PC-9 (cell line): ENCODE data around the gene USP7. TPM values are rescaled to one million over a fixed set of nuclear protein-coding genes. Genes with fewer than 3 reads are reported as not detected.
"Not testable (repeated sequence)": the region's sequence is repeated elsewhere in the genome, so short reads cannot be mapped to it uniquely, and the experiment has no call there.

Experiments used
- BruUV-seq: library from RNA; stranded (reverse); fragments of 400-500 nt; replicated peaks from 2 replicates; lab custom pipeline; 2021; lab: Mats Ljungman, UMichigan
- CTCF ChIA-PET: fragments of 300-600 bp; sonication (Branson Sonifier 250); formaldehyde crosslinking; loops from one replicate; lab custom pipeline; 2022; ENCODE audit warnings: antibody characterized with exemption; lab: Charles Lee
- POLR2A ChIA-PET: fragments of 300-600 bp; sonication (Branson Sonifier 250); formaldehyde crosslinking; loops from one replicate; lab custom pipeline; 2022; ENCODE audit warnings: antibody characterized with exemption; ENCODE audit not compliant: unreplicated experiment; lab: Charles Lee
- DNase-seq, 2 experiments: peaks; one replicate each; pipeline versions ENCODE4 v3.0.0 to v3.0.0-alpha.2; 2015 to 2022; ENCODE audit warnings: mixed read lengths in 1 of 2
- H2AFZ ChIP-seq: fragments of 200-600 bp; sonication (generic); 2 replicates; pipeline ENCODE4 v1.8.1; 2017; ENCODE audit warnings: antibody characterized with exemption
- H3F3A ChIP-seq: fragments of 200-600 bp; sonication (generic); 2 replicates; pipeline ENCODE4 v1.8.1; 2017; ENCODE audit warnings: antibody characterized with exemption, mild to moderate bottlenecking, low read depth; ENCODE audit not compliant: insufficient read depth
- H3K27ac ChIP-seq: fragments of 200-600 bp; sonication (generic); 2 replicates; pipeline ENCODE4 v1.6.1; 2016; ENCODE audit warnings: mixed run types
- H3K27me3 ChIP-seq: fragments of 200-600 bp; sonication (generic); 2 replicates; pipeline ENCODE4 v1.6.1; 2016; ENCODE audit warnings: low read depth, mixed run types; ENCODE audit not compliant: insufficient read depth
- H3K36me3 ChIP-seq: fragments of 200-600 bp; sonication (generic); 2 replicates; pipeline ENCODE4 v1.6.1; 2016; ENCODE audit warnings: low read depth, mixed run types
- H3K4me1 ChIP-seq: fragments of 200-600 bp; sonication (generic); replicated peaks from 2 replicates; pipeline ENCODE4 v1.6.1; 2016; ENCODE audit warnings: mixed run types; ENCODE audit not compliant: insufficient read depth
- H3K4me2 ChIP-seq: fragments of 200-600 bp; sonication (generic); 2 replicates; pipeline ENCODE4 v1.6.1; 2017; ENCODE audit warnings: mixed run types
- H3K4me3 ChIP-seq: fragments of 200-600 bp; sonication (generic); 2 replicates; pipeline ENCODE4 v1.6.1; 2016; ENCODE audit warnings: mixed run types
- H3K79me2 ChIP-seq: fragments of 200-600 bp; sonication (generic); 2 replicates; pipeline ENCODE4 v1.6.1; 2017; ENCODE audit warnings: low read depth, mixed run types
- H3K9me2 ChIP-seq: fragments of 200-600 bp; sonication (generic); 2 replicates; pipeline ENCODE4 v1.8.1; 2017; ENCODE audit warnings: mild to moderate bottlenecking; ENCODE audit not compliant: insufficient read depth
- H3K9me3 ChIP-seq: fragments of 200-600 bp; sonication (generic); 2 replicates; pipeline ENCODE4 v1.8.1; 2016; ENCODE audit warnings: low read depth; ENCODE audit not compliant: insufficient read depth
- H4K20me1 ChIP-seq: fragments of 200-600 bp; sonication (generic); 2 replicates; pipeline ENCODE4 v1.8.1; 2017; ENCODE audit not compliant: insufficient read depth
- EZH2 ChIP-seq: fragments of 200-600 bp; sonication (generic); IDR thresholded peaks from 2 replicates; pipeline ENCODE4 v1.8.0; 2017; ENCODE audit warnings: antibody characterized with exemption, low read depth
- intact Hi-C: fragments of 100-400 bp; cut with micrococcal nuclease; formaldehyde crosslinking; loops from one replicate; pipeline ENCODE4 v1.10.0; 2022; ENCODE audit not compliant: unreplicated experiment
- total RNA-seq: library from RNA; stranded (reverse); gene quantifications from 2 replicates; pipeline ENCODE4 v1.2.3, GENCODE V29; 2021
- TF ChIP-seq, protein P1 (sequence below): fragments of 200-600 bp; sonication (generic); conservative IDR thresholded peaks from 2 replicates; pipeline ENCODE4 v1.6.1; 2017; ENCODE audit warnings: mixed run types, antibody characterized with exemption, mild to moderate bottlenecking, moderate library complexity

Gene USP7
- total RNA-seq, 1 experiment from 2014 or later, result 167 TPM

DNA sequence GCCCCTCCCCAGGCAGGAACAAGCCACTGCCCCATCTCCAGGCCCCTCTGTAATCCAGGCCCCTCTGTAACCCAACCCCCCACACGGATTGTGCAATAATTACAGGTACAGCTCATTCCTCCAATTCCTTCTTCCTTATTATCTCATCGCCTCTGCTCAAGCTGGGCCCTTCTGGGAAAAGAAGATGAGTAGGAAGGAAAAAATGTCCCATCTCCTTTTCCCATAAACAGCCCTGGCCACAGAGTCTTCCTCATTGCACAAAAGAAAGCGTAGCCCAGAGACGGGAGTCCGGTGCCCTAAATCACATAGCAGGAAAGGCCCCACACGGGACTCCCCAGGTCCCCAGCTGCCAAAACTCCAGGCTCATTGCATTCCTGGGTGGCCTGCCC, 85.2 kb downstream of the USP7 start:
- peaks cover 28% of the 10 kb centered on the region for H3F3A ChIP-seq
- no peaks in the 10 kb centered on the region for H3K36me3 ChIP-seq
- intact Hi-C loops, result loop anchor here (2.0 to 10.0 kb wide), 2 partner anchors 82 to 216 kb away; partner anchors contain the start of genes HAPSTR1, PMM2 and TMEM186
- no peaks in the 10 kb centered on the region for H4K20me1 ChIP-seq
- H3K9me2 ChIP-seq, result no peaks in the 10 kb centered on the region
- H3K4me3 ChIP-seq, result no peak overlapping the region; the same call in 1 of the 2 replicates
- no TSS peak for BruUV-seq
- no peaks in the 10 kb centered on the region for H3K9me3 ChIP-seq
- CTCF ChIA-PET, result interaction anchor here (0.6 to 2.2 kb wide), 2 partner anchors 10 to 305 kb away, joined by 3 to 13 read pairs; partner anchors contain the start of gene CARHSP1
- H3K27me3 ChIP-seq, result no peaks in the 10 kb centered on the region
- H3K27ac ChIP-seq, result peak overlapping the region; percentile 76
- no peak overlapping the region for H2AFZ ChIP-seq
- H3K79me2 ChIP-seq, result no peaks in the 10 kb centered on the region
- peaks cover 23% of the 10 kb centered on the region for H3K4me1 ChIP-seq
- no peak for TF ChIP-seq EZH2
- TF ChIP-seq, protein P1, sequence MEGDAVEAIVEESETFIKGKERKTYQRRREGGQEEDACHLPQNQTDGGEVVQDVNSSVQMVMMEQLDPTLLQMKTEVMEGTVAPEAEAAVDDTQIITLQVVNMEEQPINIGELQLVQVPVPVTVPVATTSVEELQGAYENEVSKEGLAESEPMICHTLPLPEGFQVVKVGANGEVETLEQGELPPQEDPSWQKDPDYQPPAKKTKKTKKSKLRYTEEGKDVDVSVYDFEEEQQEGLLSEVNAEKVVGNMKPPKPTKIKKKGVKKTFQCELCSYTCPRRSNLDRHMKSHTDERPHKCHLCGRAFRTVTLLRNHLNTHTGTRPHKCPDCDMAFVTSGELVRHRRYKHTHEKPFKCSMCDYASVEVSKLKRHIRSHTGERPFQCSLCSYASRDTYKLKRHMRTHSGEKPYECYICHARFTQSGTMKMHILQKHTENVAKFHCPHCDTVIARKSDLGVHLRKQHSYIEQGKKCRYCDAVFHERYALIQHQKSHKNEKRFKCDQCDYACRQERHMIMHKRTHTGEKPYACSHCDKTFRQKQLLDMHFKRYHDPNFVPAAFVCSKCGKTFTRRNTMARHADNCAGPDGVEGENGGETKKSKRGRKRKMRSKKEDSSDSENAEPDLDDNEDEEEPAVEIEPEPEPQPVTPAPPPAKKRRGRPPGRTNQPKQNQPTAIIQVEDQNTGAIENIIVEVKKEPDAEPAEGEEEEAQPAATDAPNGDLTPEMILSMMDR, result no peak
- H3K4me2 ChIP-seq, result peak overlapping the region; percentile 72
- POLR2A ChIA-PET, result interaction anchor here (0.7 kb wide), 1 partner anchor 10 kb away, joined by 15 read pairs; the partner anchor contains the start of gene CARHSP1
- DNase-seq, result peak; percentile 70 to 81

DNA sequence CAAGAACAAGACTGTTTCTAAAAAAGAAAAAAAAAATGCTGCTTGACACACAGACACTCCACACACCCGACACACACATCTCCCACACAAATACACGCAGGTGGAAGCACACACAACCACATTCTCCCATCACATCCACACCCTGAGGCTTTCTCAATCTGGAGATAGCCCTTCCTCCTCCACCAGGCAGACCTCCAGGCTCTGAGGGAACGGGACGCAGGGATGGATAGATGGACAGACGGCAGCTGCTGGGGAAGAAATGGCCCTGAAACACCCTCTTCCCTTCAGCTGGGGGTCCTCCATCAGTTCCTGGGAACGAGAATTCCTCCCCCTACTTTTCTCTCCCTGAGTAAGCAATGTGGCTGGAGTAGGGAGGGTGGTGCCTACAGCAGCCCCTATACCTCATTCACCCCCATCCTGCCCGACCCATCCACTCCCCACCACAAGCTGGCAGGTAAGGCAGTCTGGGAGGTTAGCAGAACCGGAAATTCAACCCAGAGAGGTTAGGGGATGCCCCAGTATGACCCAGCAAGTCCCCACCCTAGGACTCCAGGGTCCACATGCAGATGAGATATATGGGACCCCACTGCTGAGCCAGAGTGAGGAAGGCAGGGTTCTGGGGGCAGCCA, 85.7 kb downstream of the USP7 start:
- H4K20me1 ChIP-seq, result no peaks in the 10 kb centered on the region
- peak; percentile 65 to 70 for DNase-seq
- ChIA-PET CTCF (interaction anchor here (0.6 to 2.2 kb wide), 2 partner anchors 9 to 304 kb away, joined by 3 to 13 read pairs; partner anchors contain the start of gene CARHSP1), POLR2A (interaction anchor here (0.5 to 0.7 kb wide), 2 partner anchors 9 to 147 kb away, joined by 4 to 15 read pairs; partner anchors contain the start of gene CARHSP1)
- H3K9me3 ChIP-seq, result no peaks in the 10 kb centered on the region
- no peaks in the 10 kb centered on the region for H3K9me2 ChIP-seq
- H2AFZ ChIP-seq, result no peak overlapping the region
- no peak overlapping the region for H3K4me3 ChIP-seq
- TF ChIP-seq, protein P1, result no peak
- TF ChIP-seq EZH2, result no peak
- H3K27me3 ChIP-seq, result no peaks in the 10 kb centered on the region
- H3K79me2 ChIP-seq, result no peaks in the 10 kb centered on the region
- peaks cover 23% of the 10 kb centered on the region for H3K4me1 ChIP-seq
- peaks cover 28% of the 10 kb centered on the region for H3F3A ChIP-seq
- peak overlapping the region; percentile 76 for H3K27ac ChIP-seq
- intact Hi-C loops, result loop anchor here (2.0 to 10.0 kb wide), 2 partner anchors 81 to 217 kb away; partner anchors contain the start of genes HAPSTR1, PMM2 and TMEM186
- H3K36me3 ChIP-seq, result no peaks in the 10 kb centered on the region
- peak overlapping the region; percentile 72 for H3K4me2 ChIP-seq
- BruUV-seq, result no TSS peak

DNA sequence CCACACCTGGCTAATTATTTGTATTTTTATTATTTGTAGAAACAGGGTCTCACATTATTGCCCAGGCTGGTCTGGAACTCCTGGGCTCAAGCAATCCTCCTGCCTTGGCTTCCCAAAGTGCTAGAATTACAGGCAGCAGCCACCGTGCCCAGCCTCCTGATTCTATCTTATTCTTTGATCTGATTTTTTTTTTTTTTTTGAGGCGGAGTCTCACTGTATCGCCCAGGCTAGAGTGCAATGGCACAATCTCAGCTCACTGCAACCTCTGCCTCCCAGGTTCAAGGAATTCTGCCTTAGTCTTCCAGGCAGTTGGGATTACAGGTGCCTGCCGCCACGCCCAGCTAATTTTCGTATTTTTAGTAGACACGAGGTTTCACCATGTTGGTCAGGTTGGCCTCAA, 88.4 kb downstream of the USP7 start:
- H3K36me3 ChIP-seq, DNase-seq, BruUV-seq, H3K9me2 ChIP-seq, H4K20me1 ChIP-seq, POLR2A ChIA-PET, CTCF ChIA-PET, H3K27me3 ChIP-seq, H3K4me2 ChIP-seq, H3K79me2 ChIP-seq, H3K27ac ChIP-seq, H3K4me3 ChIP-seq, H2AFZ ChIP-seq, H3K9me3 ChIP-seq: not testable (repeated sequence)
- intact Hi-C loops, result loop anchor here (10.0 kb wide), 1 partner anchor 219 kb away; the partner anchor contains the start of gene HAPSTR1
- Histone ChIP-seq H3F3A (peaks cover 54% of the 10 kb centered on the region), H3K4me1 (peaks cover 45% of the 10 kb centered on the region)
